DND-41 (cell line): ENCODE data around the gene PLCD1.

ENCODE experiments used
- CTCF ChIP-seq: IDR thresholded peaks from 2 replicates; pipeline ENCODE4 v1.5.1; 2012; ENCODE audit warnings: borderline replicate concordance, low read length, moderate library complexity, mild to moderate bottlenecking; ENCODE audit not compliant: poor library complexity, severe bottlenecking; ENCODE audit errors: extremely low read depth
- EZH2 ChIP-seq: IDR thresholded peaks from 3 replicates; pipeline ENCODE4 v1.6.1; 2012; ENCODE audit warnings: borderline replicate concordance, low read depth, mild to moderate bottlenecking, moderate library complexity, low read length, inconsistent platforms; ENCODE audit not compliant: severe bottlenecking

- TF ChIP-seq CTCF (no peak), EZH2 (no peak)
Measured at GRCh38 chr3:38006031-38006430, 23.4 kb downstream of the PLCD1 start.
